Caco-2 (cell line): Measurements from ENCODE around the gene KCNIP4. TPM values are rescaled to one million over a fixed set of nuclear protein-coding genes. Genes with fewer than 3 reads are reported as not detected.

Experiments used
- BruUV-seq: library from RNA; stranded (reverse); fragments of 400-500 nt; replicated peaks from 2 replicates; lab custom pipeline; 2021; lab: Mats Ljungman, UMichigan
- CTCF ChIA-PET: fragments of 300-600 bp; sonication (Branson Sonifier 250); formaldehyde crosslinking; loops from one replicate; lab custom pipeline; 2022; ENCODE audit warnings: antibody characterized with exemption; lab: Charles Lee
- POLR2A ChIA-PET: fragments of 300-600 bp; sonication (Branson Sonifier 250); formaldehyde crosslinking; loops from one replicate; lab custom pipeline; 2022; ENCODE audit warnings: antibody characterized with exemption; lab: Charles Lee
- DNase-seq, 2 experiments: peaks; one replicate each; pipeline versions ENCODE4 v3.0.0 to v3.0.0-alpha.2; 2020 to 2022
- H3K27me3 ChIP-seq: replicated peaks from 2 replicates; pipeline ENCODE4 v1.6.0; 2011; ENCODE audit warnings: low read length; ENCODE audit not compliant: control insufficient read depth, insufficient read depth
- H3K36me3 ChIP-seq: 2 replicates; pipeline ENCODE4 v1.5.1; 2011; ENCODE audit warnings: low read length; ENCODE audit not compliant: control insufficient read depth, insufficient read depth
- H3K4me1 ChIP-seq: fragments of 250-450 bp; sonication (Bioruptor Pico); 2 replicates; pipeline ENCODE4 v1.5.1; 2020; ENCODE audit warnings: mild to moderate bottlenecking
- H3K4me3 ChIP-seq: 2 replicates; pipeline ENCODE4 v1.5.1; 2011; ENCODE audit warnings: low read depth, mild to moderate bottlenecking, control low read depth, low read length
- H3K9me3 ChIP-seq: fragments of 250-450 bp; sonication (Bioruptor Pico); 2 replicates; pipeline ENCODE4 v1.5.1; 2020; ENCODE audit warnings: mild to moderate bottlenecking, moderate library complexity
- H3K27ac Mint-ChIP-seq: one replicate; pipeline ENCODE4 v1.8.0; 2022; ENCODE audit warnings: mixed read lengths; ENCODE audit not compliant: unreplicated experiment
- H3K27me3 Mint-ChIP-seq: one replicate; pipeline ENCODE4 v1.8.0; 2022; ENCODE audit warnings: mixed read lengths; ENCODE audit not compliant: insufficient read depth, unreplicated experiment
- H3K36me3 Mint-ChIP-seq: one replicate; pipeline ENCODE4 v1.8.0; 2022; ENCODE audit warnings: mild to moderate bottlenecking, mixed read lengths; ENCODE audit not compliant: insufficient read depth, unreplicated experiment
- H3K4me1 Mint-ChIP-seq: one replicate; pipeline ENCODE4 v1.8.0; 2022; ENCODE audit warnings: low read depth, mixed read lengths; ENCODE audit not compliant: unreplicated experiment
- H3K4me3 Mint-ChIP-seq: one replicate; pipeline ENCODE4 v1.8.0; 2022; ENCODE audit warnings: mild to moderate bottlenecking, moderate library complexity, mixed read lengths; ENCODE audit not compliant: unreplicated experiment
- H3K9me3 Mint-ChIP-seq: one replicate; pipeline ENCODE4 v1.8.0; 2022; ENCODE audit warnings: mixed read lengths; ENCODE audit not compliant: unreplicated experiment
- CTCF ChIP-seq, 2 experiments: fragments of 200-600 bp in 1 of 2; IDR thresholded peaks; 1 replicate in 1 of 2; 2 replicates in 1 of 2; pipeline versions ENCODE4 v1.5.1 to v1.8.0; 2011 to 2022; ENCODE audit warnings: antibody characterized with exemption in 1 of 2, control low read depth in 1 of 2, inconsistent platforms in 1 of 2, low read depth in 1 of 2, low read length in 1 of 2, mild to moderate bottlenecking in 1 of 2, moderate library complexity in 1 of 2; ENCODE audit not compliant: insufficient read depth in 1 of 2, severe bottlenecking in 1 of 2, unreplicated experiment in 1 of 2
- intact Hi-C: fragments of 100-400 bp; cut with micrococcal nuclease; formaldehyde crosslinking; loops from one replicate; pipeline ENCODE4 v1.10.0; 2022; ENCODE audit not compliant: unreplicated experiment
- total RNA-seq: library from RNA; stranded (reverse); gene quantifications from 2 replicates; pipeline ENCODE4 v1.2.3, GENCODE V29; 2022

The KCNIP4 gene
- total RNA-seq, 1 experiment from 2014 or later, result not detected

- intact Hi-C loops, result no loop called here
- Histone ChIP-seq H3K4me3 (no peak overlapping the region), H3K36me3 (no peaks in the 10 kb centered on the region), H3K27me3 (no peaks in the 10 kb centered on the region), H3K9me3 (no peaks in the 10 kb centered on the region), H3K4me1 (no peaks in the 10 kb centered on the region)
- Mint-ChIP-seq H3K4me3 (no peak overlapping the region), H3K9me3 (no peaks in the 10 kb centered on the region), H3K4me1 (no peaks in the 10 kb centered on the region), H3K27ac (no peak overlapping the region), H3K27me3 (no peaks in the 10 kb centered on the region), H3K36me3 (peaks cover 14% of the 10 kb centered on the region)
- CTCF ChIA-PET, result no interaction called here
- DNase-seq, result no peak
- no TSS peak for BruUV-seq
- TF ChIP-seq CTCF (IDR thresholded peaks at IDR 0.05; ENCODE audit: insufficient read depth in 1 of 2, low read depth in 1 of 2, low read length in 1 of 2, severe bottlenecking in 1 of 2, unreplicated experiment in 1 of 2), result no peak
- POLR2A ChIA-PET, result no interaction called here
Observed at GRCh38 chr4:20711335-20711734, 1237.2 kb downstream of the KCNIP4 start.

GRCh38 chr4:20700007-20700761, 1248.4 kb downstream of the KCNIP4 start, which contains the start of gene PACRGL:
Gene PACRGL (plus strand): TSS chr4:20700458. CDS start chr4:20704482, 4,024 bp downstream.
- Histone ChIP-seq H3K27me3 (no peaks in the 10 kb centered on the region), H3K4me1 (no peaks in the 10 kb centered on the region), H3K9me3 (no peaks in the 10 kb centered on the region), H3K36me3 (no peaks in the 10 kb centered on the region), H3K4me3 (peak within 1 kb of the TSS; percentile 76)
- DNase-seq, result peak; percentile 92 to 93
- H3K9me3 Mint-ChIP-seq, result no peaks in the 10 kb centered on the region
- POLR2A ChIA-PET, result interaction anchor here (0.6 kb wide), 1 partner anchor 97 kb away, joined by 3 read pairs; no protein-coding TSS in a partner anchor
- CTCF ChIA-PET, result interaction anchor here (0.6 to 1.7 kb wide), 2 partner anchors 73 to 76 kb away, joined by 3 to 5 read pairs; no protein-coding TSS in a partner anchor
- no TSS peak for BruUV-seq
- H3K4me3 Mint-ChIP-seq, result peak within 1 kb of the TSS; percentile 85
- H3K27me3 Mint-ChIP-seq, result no peaks in the 10 kb centered on the region
- intact Hi-C loops, result no loop called here
- no peaks in the 10 kb centered on the region for H3K4me1 Mint-ChIP-seq
- TF ChIP-seq CTCF (IDR thresholded peaks at IDR 0.05; ENCODE audit: insufficient read depth in 1 of 2, low read depth in 1 of 2, low read length in 1 of 2, severe bottlenecking in 1 of 2, unreplicated experiment in 1 of 2), result no peak
- peak within 1 kb of the TSS; percentile 89 for H3K27ac Mint-ChIP-seq
- H3K36me3 Mint-ChIP-seq, result peaks cover 22% of the 10 kb centered on the region

GRCh38 chr4:20698820-20699219, 1249.8 kb downstream of the KCNIP4 start:
- no TSS peak for BruUV-seq
- no peak for TF ChIP-seq CTCF (IDR thresholded peaks at IDR 0.05; ENCODE audit: insufficient read depth in 1 of 2, low read depth in 1 of 2, low read length in 1 of 2, severe bottlenecking in 1 of 2, unreplicated experiment in 1 of 2)
- no peaks in the 10 kb centered on the region for H3K27me3 ChIP-seq
- H3K4me1 ChIP-seq, result no peaks in the 10 kb centered on the region
- Mint-ChIP-seq H3K27me3 (peaks cover 1% of the 10 kb centered on the region), H3K4me1 (no peaks in the 10 kb centered on the region), H3K27ac (no peak overlapping the region), H3K4me3 (peak overlapping the region; percentile 38), H3K36me3 (peaks cover 17% of the 10 kb centered on the region), H3K9me3 (no peaks in the 10 kb centered on the region)
- DNase-seq, result no peak
- no peak overlapping the region for H3K4me3 ChIP-seq
- ChIA-PET CTCF (no interaction called here), POLR2A (no interaction called here)
- H3K36me3 ChIP-seq, result no peaks in the 10 kb centered on the region
- H3K9me3 ChIP-seq, result no peaks in the 10 kb centered on the region
- intact Hi-C loops, result no loop called here
